Measurements from ENCODE around the gene SRF. TPM values are rescaled to one million over a fixed set of nuclear protein-coding genes. Genes with fewer than 3 reads are reported as not detected.

SRF gene
- total RNA-seq, 1 donor from 2014 or later = 15.0 TPM

GRCh38 chr6:43186706-43187105 is 15.6 kb downstream of the SRF start:
- peaks cover 12% of the 10 kb centered on the region for H3K4me1 Mint-ChIP-seq
- Histone ChIP-seq H4K20me1 (ENCODE audit: low read depth) (no peaks in the 10 kb centered on the region), H3K9ac (no peak overlapping the region), H3K4me2 (no peak overlapping the region), H3K79me2 (ENCODE audit: low read depth) (no peaks in the 10 kb centered on the region), H3K27me3 (no peaks in the 10 kb centered on the region), H3F3A (ENCODE audit: low read depth) (peaks cover 16% of the 10 kb centered on the region), H3K36me3 (peaks cover 3% of the 10 kb centered on the region), H3K4me1 (no peaks in the 10 kb centered on the region), H3K4me3 (no peak overlapping the region), H2AFZ (replicated peaks) (no peak overlapping the region), H3K27ac (no peak overlapping the region), H3K9me3 (ENCODE audit: low read depth) (no peaks in the 10 kb centered on the region)
- H3K9me3 Mint-ChIP-seq = no peaks in the 10 kb centered on the region
- DNase-seq (ENCODE audit: low spot score) = no peak
- peaks cover 16% of the 10 kb centered on the region for H3K36me3 Mint-ChIP-seq
- no peak overlapping the region for H3K27ac Mint-ChIP-seq
- TF ChIP-seq CTCF (IDR thresholded peaks at IDR 0.05) (no peak), EZH2phosphoT487 (IDR thresholded peaks at IDR 0.05) (no peak), EZH2 (IDR thresholded peaks at IDR 0.05) (no peak)
- peaks cover 4% of the 10 kb centered on the region for H3K27me3 Mint-ChIP-seq (ENCODE audit: insufficient read depth, low read depth)
- no peak overlapping the region for H3K4me3 Mint-ChIP-seq

- Histone ChIP-seq H3K36me3 (peaks cover 3% of the 10 kb centered on the region), H3K79me2 (ENCODE audit: low read depth) (no peaks in the 10 kb centered on the region), H4K20me1 (ENCODE audit: low read depth) (no peaks in the 10 kb centered on the region), H3K9me3 (ENCODE audit: low read depth) (no peaks in the 10 kb centered on the region), H3K4me2 (no peak overlapping the region), H3F3A (ENCODE audit: low read depth) (peaks cover 6% of the 10 kb centered on the region), H3K4me3 (no peak overlapping the region), H2AFZ (replicated peaks) (no peak overlapping the region), H3K9ac (no peak overlapping the region), H3K27me3 (no peaks in the 10 kb centered on the region), H3K4me1 (no peaks in the 10 kb centered on the region), H3K27ac (no peak overlapping the region)
- Mint-ChIP-seq H3K4me1 (peaks cover 6% of the 10 kb centered on the region), H3K27ac (no peak overlapping the region), H3K36me3 (peaks cover 19% of the 10 kb centered on the region), H3K27me3 (ENCODE audit: insufficient read depth, low read depth) (peaks cover 4% of the 10 kb centered on the region), H3K4me3 (no peak overlapping the region), H3K9me3 (no peaks in the 10 kb centered on the region)
- TF ChIP-seq EZH2phosphoT487 (IDR thresholded peaks at IDR 0.05) (no peak), EZH2 (IDR thresholded peaks at IDR 0.05) (no peak), CTCF (IDR thresholded peaks at IDR 0.05) (no peak)
- no peak for DNase-seq (ENCODE audit: low spot score)
Measured at GRCh38 chr6:43187821-43188220, 16.8 kb downstream of the SRF start.

GRCh38 chr6:43188426-43188825 is 17.4 kb downstream of the SRF start:
- Histone ChIP-seq H3K27ac (no peak overlapping the region), H3K4me1 (no peaks in the 10 kb centered on the region), H3K4me2 (no peak overlapping the region), H3K9ac (no peak overlapping the region), H3K9me3 (ENCODE audit: low read depth) (no peaks in the 10 kb centered on the region), H3K27me3 (no peaks in the 10 kb centered on the region), H4K20me1 (ENCODE audit: low read depth) (no peaks in the 10 kb centered on the region), H3F3A (ENCODE audit: low read depth) (peaks cover under 1% of the 10 kb centered on the region), H3K4me3 (no peak overlapping the region), H2AFZ (replicated peaks) (no peak overlapping the region), H3K36me3 (peaks cover 3% of the 10 kb centered on the region), H3K79me2 (ENCODE audit: low read depth) (no peaks in the 10 kb centered on the region)
- no peak for DNase-seq (ENCODE audit: low spot score)
- Mint-ChIP-seq H3K4me3 (no peak overlapping the region), H3K9me3 (no peaks in the 10 kb centered on the region), H3K27ac (no peak overlapping the region), H3K4me1 (peaks cover under 1% of the 10 kb centered on the region), H3K27me3 (ENCODE audit: insufficient read depth, low read depth) (peaks cover 5% of the 10 kb centered on the region), H3K36me3 (peaks cover 19% of the 10 kb centered on the region)
- TF ChIP-seq EZH2 (IDR thresholded peaks at IDR 0.05) (no peak), CTCF (IDR thresholded peaks at IDR 0.05) (no peak), EZH2phosphoT487 (IDR thresholded peaks at IDR 0.05) (no peak)
